GM19438 (cell line): ENCODE data around the gene TBL1X.

Source experiments
- ATAC-seq: cut with Tn5 transposase; IDR thresholded peaks from one replicate; pipeline ENCODE4 v1.9.1; 2021; ENCODE audit warnings: low read depth; ENCODE audit not compliant: unreplicated experiment

TBL1X gene

DNA sequence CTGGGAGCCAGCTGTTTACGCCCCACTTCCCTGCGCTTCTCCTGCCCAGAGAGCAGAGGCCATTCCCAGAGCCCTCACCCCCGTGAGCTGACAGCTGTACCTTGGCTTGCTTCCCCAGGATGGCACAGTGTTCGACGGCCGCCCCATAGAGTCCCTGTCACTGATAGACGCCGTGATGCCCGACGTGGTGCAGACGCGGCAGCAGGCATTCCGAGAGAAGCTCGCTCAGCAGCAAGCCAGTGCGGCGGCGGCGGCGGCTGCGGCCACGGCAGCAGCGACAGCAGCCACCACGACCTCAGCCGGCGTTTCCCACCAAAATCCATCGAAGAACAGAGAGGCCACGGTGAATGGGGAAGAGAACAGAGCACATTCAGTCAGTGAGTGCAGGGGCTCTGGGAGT lies 223.0 kb downstream of the TBL1X start:
- no peak for ATAC-seq

DNA sequence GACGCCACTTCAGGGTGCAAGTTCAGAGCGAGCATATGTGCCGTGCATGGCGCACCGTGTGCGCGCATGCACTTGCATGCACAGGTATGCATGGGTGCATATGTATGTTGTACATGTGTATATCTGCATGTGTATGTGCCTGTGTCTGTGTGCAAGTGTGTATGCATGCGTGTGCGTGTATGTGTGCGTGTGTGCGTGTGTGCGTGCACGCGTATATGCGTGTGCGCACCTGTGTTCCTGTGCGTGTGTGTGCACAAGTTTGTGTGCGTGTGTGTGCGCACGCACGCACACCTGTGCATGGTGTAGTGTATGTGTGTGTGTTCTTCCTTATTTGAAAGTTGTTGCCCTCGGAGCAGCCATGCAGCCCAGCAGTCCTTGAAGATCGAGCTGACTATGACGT lies 224.0 kb downstream of the TBL1X start:
- ATAC-seq = no peak

DNA sequence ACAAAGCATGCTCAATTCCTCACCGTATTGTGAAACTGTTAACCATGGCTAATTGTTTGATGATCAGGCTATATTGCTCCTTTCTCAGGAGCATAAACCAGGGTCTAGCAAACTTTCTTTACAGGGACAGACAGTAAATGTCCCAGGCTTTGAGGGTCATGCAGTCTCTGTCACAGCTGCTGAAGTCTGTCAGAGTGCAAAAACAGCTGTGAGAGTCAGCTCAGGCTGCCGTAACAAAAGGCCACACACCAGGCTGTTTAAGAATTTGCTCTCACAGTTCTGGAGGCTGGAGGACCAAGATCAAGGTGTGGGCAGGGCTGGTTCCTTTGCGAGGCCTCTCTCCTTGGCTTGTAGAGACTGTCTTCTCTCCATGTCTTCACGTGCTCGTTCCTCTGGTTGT lies 225.2 kb downstream of the TBL1X start:
- ATAC-seq = no peak

DNA sequence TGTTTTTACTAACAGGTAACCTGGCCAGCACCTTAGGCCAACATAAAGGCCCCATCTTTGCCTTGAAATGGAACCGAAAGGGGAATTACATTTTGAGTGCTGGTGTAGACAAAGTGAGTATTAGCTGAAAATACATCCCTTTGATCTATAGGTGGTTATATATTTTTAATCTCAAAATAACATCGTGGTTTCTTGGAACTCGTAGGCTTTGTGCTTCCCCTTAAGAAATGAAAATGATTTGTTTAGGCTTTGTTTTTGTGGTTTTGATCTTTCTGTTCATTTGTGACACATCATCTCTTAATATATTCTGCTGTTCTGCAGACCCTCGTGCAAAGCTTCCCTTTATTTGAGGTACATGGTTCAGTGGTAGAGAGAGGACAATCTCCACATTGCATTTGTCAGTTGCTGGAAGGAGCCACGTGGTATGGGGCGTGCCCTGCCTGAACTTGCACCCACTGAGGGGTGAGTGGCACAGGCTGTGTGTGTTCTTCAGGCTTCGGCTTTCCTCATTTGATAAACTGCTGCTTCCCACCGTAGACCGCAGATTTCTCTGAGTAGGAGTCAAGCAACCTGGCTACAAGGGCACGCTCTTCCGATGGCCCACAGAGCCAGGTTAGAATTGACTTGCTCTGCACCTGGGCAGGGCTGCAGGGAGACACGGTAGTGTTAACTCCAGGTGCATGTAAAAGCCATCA lies 228.6 kb downstream of the TBL1X start:
- ATAC-seq = no peak

DNA sequence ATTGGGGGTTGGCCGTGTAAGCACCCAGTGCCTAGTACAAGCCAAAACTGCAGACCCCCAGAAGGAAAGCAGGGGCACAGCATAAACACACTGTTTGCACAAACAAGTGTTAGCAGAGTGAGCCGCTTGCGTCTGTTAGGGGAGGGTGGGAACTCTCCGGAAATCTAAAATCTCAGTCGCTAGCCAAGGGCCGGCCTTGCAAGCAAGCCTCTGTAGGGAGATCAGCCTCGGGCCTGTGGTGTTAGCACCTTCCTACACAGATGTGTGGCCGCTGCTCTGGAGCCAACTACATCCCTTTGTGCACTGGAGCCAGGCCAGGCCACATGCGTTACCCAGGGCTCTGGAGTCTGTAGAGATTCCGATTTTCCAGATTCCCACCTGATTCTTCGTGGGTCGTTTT lies 233.7 kb downstream of the TBL1X start:
- no peak for ATAC-seq

DNA sequence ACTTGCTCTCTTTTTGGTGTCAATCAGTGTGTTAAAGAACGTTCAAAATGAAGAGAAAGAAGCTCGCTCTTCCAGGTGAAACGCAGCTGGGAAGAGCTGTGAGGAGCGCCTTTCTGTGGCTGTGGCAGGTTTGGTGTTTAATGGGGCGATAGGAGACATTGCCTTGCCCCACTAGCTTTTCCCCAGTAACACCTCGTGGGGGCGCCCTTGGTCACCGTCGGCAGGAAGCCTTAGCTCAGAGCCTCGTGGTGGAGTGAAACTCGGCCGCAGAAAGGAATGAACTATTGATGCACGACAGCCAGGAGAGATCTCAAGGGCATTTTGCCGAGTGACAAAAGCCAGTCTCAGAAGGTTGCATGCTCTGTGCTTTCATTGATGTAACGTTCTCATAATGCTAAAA lies 235.7 kb downstream of the TBL1X start:
- no peak for ATAC-seq

DNA sequence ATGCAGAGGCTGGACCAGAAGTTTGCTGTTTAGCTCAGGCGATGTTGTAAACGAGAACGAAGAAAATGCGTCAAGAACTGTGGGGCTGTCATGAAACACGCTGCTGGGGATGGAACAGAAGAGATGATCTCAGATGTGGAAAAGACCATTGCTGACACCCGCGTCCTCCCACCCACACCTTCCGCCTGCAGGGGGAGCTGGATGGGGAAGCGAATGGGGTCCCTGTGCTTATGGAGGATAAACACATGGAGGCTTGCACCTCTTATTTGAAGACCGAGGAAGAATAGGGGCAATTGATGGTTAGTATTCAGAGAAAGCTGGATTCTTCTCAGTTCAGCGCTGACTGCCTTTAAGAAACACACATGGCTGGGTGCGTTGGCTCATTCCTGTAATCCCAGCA lies 236.9 kb downstream of the TBL1X start:
- ATAC-seq = no peak

DNA sequence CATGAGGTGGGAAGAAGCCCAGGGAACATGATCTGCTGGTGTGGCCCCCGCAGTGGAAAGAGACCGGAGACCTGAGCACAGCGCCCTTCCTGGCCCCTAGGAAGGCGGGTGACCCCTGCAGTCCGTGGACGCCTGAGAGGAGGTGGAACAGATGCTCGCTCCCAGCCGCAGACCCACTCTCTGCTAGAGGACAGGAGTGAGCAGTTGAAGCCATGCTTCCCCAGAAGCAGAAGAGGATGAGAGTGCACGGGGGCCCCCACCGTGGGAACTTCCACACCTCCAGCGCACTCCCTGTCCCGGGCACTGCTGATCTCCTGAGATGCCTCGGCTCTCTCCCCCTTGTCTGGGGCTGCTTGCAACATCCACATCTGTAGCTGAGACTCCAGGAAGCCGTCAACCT lies 238.5 kb downstream of the TBL1X start:
- no peak for ATAC-seq

DNA sequence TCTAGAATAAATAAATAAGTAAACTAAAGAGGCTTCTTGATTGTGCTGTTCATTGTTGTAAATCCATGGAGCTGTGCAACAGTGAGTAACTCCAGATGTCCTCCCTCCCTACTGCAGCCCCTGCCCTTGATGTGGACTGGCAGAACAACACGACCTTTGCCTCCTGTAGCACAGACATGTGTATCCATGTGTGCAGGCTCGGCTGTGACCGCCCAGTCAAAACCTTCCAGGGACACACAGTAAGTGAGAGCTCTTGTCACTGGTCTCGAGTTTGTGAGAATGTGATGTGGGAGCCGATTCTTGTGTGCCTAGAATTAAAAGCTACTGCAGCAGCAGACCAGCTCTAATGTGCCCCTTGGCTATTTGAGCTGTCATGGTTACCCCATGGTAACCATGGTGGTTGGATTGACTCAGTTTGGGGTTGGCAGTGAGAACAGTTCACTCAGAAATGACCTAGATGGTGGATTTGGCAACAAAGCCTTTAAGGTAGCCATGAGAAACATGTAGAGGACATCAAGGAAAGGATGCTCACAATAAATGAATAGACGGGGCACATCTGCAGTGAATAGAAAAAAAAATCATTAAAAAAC lies 240.1 kb downstream of the TBL1X start:
- no peak for ATAC-seq

DNA sequence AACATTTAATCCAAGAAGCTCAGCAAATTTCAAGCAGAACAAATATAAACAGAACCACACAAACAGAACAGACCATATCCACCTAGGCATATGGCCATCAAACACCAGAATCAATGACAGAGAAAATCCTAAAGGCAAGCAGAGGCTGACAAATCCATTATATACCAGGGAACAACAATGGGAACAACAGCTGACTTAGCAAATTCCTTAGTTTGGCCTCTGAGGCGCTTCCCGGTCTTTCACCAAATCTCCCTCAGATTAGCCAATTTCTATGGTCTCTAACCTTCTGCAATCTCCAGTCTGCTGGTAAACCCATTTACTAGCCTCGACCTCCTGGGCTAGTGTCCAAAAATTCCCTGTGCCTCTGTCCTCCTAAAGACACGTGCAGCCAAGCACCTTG lies 241.6 kb downstream of the TBL1X start:
- no peak for ATAC-seq

DNA sequence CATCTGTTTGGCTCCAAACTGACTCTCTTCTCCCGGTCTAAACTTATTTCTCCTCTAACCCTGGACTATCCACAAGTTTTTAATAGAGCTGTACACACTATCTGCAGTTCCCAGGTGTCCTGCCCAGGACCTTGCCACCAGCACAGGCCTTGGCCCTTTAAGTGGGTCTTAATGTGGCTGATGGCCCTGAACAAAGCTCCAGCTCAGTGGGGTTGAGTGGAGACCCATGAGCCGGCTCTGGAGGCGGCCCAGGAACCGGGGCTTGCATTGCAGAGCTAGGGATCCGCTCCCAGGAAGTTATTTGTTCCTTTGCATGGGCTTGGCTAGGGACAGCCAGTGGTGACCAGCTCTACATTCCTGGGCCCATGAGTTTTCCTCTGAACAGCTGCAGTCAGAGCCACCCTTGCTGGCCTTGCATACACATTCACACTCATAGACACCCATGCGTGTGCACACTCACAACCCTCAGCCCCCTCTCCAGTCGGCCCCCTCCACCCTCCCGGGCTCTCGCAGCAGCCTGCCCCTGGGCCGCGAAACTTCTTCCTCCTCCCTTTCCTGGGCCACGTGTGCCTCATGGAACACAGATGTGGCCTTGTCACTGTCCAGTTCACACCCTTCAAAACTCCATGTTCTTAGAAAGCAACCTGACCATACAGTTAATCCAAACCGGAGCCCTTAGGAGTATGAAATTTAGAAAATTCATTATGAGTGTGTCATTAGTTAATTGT lies 242.6 kb downstream of the TBL1X start:
- no peak for ATAC-seq

DNA sequence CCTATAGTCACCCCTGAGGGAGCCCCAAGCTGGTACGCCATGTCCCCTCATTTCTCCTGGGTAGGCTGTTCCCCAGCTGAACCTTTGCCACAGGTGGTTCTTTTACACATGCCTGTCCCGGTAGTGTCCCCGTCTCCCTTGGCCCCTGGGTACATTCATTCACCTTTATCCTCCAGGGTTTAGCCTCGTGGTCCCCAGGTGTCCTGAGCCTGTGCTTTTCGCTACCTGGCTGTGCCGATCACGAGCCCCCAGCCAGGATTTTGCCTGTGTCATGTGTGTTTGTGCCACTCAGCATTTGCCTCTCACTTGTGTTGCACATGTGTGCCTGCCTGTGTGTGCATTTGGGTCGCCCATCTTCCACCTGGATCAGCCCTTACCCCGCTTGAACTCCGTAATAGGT lies 243.2 kb downstream of the TBL1X start:
- ATAC-seq = no peak

DNA sequence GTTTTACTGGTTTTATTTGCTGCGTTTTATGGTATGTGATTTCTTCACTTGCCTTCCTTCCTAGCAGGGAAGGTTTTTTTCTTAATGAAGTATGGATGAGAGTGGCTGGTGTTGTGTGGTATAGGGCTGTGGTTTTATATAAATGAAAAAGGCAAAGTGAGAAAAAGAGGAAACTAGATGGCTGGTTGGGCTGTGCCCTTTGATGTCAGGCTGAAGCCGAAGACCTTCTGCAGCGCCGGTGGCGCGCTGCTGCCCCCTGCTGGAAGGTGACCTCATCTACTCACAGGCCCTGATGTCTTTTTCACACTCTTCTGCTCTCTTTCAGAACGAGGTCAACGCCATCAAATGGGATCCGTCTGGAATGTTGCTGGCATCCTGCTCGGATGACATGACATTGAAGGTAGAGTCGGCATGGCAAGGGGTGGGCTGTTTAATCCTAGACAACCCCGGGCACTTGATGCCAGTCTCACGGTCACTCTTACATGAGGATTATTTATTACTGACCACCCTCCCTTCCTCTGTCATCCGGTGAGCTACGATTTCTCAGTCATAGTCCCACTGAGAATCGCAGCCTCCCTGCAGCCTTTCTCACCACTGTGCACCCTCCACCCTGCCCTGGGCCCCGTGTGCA lies 244.2 kb downstream of the TBL1X start:
- ATAC-seq = peak; percentile 85

DNA sequence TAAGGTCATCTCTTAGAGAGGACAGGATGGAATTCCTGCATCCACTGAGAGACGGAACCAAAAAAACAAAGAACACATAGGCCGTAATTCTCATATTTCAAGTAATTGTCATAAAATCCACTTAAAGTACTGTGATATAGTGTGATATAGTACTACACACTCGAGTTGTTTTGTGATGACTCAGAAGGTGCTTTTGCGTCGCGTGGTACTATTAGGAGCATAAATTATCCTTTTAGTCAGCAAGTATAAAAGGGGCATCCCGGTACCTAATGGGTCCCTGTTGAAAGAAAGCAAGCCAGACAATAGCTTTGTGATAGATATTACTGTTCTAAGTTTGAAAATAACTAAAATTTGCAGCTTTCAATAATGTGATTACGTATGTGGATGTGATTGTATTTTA lies 245.5 kb downstream of the TBL1X start:
- ATAC-seq = no peak

DNA sequence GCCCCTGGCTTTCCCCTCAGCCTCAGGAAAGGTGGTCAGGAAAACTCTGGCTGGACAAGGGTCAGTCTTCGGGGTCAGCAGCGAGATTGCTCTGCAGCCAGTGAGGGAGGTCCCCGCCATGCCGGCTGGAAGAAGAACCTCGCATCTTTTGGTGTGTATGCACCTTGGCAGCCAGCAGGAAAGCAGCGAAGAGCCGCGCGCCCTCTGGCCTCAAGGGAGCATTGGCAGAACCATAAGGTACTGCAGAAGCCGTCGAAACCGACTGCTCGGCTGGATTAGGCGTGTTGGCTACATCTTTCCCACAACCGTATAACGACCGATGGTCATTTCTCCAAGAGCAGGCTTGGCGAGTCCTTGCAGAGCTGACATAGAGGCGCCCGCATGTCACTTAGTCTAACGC lies 252.5 kb downstream of the TBL1X start:
- no peak for ATAC-seq

DNA sequence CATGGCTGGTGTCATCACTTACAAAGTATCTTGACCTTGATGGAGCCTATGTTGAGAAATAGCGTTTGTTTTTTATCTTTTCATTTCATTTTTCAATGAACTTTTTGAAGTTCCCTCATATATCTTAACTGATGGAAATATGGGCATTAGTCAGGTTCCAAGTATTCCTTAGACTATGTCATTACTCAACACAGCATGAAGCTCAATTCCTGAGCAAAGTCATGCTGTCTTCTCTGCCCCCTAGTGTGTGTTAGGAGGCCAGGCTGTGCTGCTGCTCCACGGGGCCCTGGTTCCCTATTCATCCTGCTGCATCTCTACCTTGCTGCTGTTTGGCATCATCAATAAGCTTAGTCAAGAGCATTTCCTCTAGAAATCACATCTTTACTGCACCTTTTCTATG lies 259.9 kb downstream of the TBL1X start:
- ATAC-seq = no peak

DNA sequence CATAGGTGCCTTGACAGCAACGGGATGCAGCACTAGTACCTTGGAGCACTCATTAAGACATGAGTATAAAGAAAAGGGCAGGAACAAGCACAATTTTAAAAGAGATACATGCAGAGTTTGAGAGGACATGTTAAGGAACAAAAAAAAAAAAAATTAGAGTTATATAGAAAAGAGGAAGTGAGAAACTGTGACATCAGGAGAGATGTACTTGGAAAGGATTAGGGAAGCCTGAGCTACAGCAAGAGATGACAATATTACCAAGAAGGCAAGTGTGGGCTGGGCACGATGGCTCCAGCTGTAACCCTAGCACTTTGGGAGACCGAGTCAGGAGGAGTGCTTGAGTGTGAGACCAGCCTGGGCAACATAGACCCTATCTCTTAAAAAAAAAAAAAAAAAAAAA lies 263.4 kb downstream of the TBL1X start:
- no peak for ATAC-seq

DNA sequence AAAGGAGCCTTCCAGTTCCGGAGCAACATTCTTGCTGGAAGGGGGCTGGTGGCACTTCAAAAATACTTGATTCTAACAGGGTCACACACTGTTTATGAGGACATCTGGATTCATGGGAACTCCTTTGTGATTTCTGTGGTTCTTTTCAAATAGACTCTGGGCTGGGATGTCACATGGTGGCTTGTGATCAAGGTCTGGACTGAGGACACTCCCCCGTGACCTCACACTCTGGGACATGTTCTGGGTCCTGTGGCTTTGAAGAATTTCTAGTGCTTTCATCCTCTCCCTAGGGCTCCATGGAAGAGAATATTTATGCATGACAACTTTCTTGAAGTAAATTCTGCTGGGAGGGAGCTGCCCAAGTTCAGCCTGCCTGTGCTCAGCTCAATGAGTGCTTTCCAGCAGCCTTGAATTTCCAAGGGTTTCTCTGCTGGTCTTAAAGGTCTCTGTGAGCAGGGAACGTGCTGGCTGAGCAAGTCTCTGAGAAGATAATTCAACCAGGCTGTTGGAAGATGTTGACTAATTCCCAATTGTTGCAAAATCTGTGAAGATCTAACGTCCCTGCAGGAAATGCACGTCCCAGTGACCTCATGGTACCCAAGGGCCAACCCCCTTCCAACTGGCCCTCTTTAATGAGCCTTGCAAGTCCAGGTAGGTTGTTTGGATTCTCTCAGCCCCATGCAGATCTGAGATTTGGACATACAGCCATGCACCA lies 264.5 kb downstream of the TBL1X start:
- no peak for ATAC-seq

DNA sequence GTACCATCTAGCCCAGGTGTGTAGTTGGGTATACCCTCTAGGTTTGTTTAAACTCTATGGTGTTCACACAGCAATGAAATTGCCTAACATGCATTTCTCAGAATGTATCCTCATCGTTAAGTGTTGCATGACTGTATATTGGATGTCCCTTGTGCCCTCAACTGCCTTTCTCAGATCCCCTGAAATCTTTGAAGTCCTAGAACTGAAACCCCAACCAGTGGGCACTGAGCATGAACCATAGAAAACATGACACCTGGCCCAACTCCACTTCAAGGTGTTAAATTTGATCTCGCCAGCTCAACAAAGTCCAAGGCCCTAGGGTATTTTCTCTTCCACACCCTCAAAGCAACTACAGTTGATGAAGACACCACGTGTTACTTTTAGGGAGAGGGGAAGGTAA lies 265.2 kb downstream of the TBL1X start:
- no peak for ATAC-seq

DNA sequence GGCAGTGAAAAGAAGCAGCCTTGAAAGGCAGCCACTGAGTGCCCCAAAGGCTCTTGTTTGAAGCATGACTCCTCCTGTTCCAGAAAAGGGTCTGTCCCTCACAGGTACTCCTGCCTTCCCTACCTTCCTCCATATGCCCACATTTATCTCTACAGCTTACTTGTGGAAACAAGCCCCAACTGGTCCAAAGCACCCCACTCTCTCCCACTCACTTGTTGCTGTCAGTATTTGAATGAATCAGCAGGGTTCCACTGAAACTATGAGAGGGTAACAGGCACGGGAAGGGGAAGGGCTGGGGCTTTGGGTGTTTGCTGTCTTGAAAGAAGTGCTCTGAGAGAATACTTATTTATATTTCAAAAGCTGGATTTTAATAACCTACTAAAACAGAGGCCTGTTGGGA lies 265.9 kb downstream of the TBL1X start:
- ATAC-seq = no peak

DNA sequence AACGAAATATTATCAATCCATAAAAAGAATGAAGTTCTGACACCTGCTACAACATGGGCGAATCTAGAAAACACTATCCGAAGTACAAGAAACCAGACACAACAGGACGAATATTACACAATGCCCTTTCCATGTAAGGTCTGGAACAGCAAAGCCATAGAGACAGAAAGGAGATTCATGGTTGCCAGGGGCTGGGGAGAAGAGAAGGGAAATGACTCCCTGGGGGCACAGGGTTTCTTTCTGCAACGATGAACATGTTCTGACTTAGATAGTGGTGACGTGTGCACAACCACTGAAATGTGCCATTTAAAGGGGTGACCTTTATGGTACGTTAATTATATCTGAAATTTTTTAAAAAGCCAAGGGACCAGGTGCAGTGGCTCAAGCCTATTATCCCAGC lies 272.5 kb downstream of the TBL1X start:
- no peak for ATAC-seq
